HepG2 (cell line): ENCODE data around the gene TTC28. TPM values are rescaled to one million over a fixed set of nuclear protein-coding genes. Genes with fewer than 3 reads are reported as not detected.

Experiments
- BRD4 ChIP-seq: sonication (generic); formaldehyde crosslinking; IDR thresholded peaks from 2 replicates; pipeline ENCODE4 v1.4.0; 2020; ENCODE audit warnings: missing genetic modification reagents
- CCDC6 ChIP-seq: sonication (generic); formaldehyde crosslinking; IDR thresholded peaks from 2 replicates; pipeline ENCODE4 v1.8.1; 2022; ENCODE audit warnings: mild to moderate bottlenecking, missing genetic modification reagents, moderate library complexity
- CHCHD3 ChIP-seq: sonication (generic); formaldehyde crosslinking; IDR thresholded peaks from 2 replicates; pipeline ENCODE4 v1.8.0; 2022; ENCODE audit warnings: mild to moderate bottlenecking, missing genetic modification reagents, moderate library complexity
- FOSL1 ChIP-seq: sonication (generic); formaldehyde crosslinking; IDR thresholded peaks from 2 replicates; pipeline ENCODE4 v1.9.0; 2021; ENCODE audit warnings: missing genetic modification reagents, borderline replicate concordance
- FOXC1 ChIP-seq: sonication (generic); formaldehyde crosslinking; IDR thresholded peaks from 2 replicates; pipeline ENCODE4 v1.8.0; 2022; ENCODE audit warnings: mild to moderate bottlenecking, missing genetic modification reagents, borderline replicate concordance
- FOXJ3 ChIP-seq: sonication (generic); formaldehyde crosslinking; IDR thresholded peaks from 2 replicates; pipeline ENCODE4 v1.4.0; 2020; ENCODE audit warnings: missing genetic modification reagents, mild to moderate bottlenecking, borderline replicate concordance
- KLF6 ChIP-seq: IDR thresholded peaks from 2 replicates; pipeline ENCODE4 v1.8.0; 2016; ENCODE audit warnings: missing biosample characterization, missing genetic modification reagents
- NCOA1 ChIP-seq: sonication (generic); formaldehyde crosslinking; IDR thresholded peaks from 2 replicates; pipeline ENCODE4 v1.9.0; 2021; ENCODE audit warnings: missing genetic modification reagents
- NFKBIZ ChIP-seq: IDR thresholded peaks from 2 replicates; pipeline ENCODE4 v1.6.1; 2018; ENCODE audit warnings: missing genetic modification reagents, missing compliant biosample characterization
- POLR2G ChIP-seq: fragments of 200-400 bp; formaldehyde crosslinking; IDR thresholded peaks from 2 replicates; pipeline ENCODE4 v1.6.1; 2018; ENCODE audit warnings: mild to moderate bottlenecking, low read depth, low read length, moderate library complexity
- SETDB1 ChIP-seq: sonication (generic); formaldehyde crosslinking; IDR thresholded peaks from 2 replicates; pipeline ENCODE4 v1.5.1; 2020; ENCODE audit warnings: missing genetic modification reagents, mild to moderate bottlenecking, borderline replicate concordance
- SMARCC2 ChIP-seq: fragments of 450-650 bp; IDR thresholded peaks from 2 replicates; pipeline ENCODE4 v1.6.1; 2017; ENCODE audit warnings: antibody characterized with exemption, mild to moderate bottlenecking
- STAT5B ChIP-seq: sonication (generic); formaldehyde crosslinking; IDR thresholded peaks from 2 replicates; pipeline ENCODE4 v1.4.0; 2020; ENCODE audit warnings: missing genetic modification reagents
- SYNCRIP ChIP-seq: fragments of 200-400 bp; formaldehyde crosslinking; IDR thresholded peaks from 2 replicates; pipeline ENCODE4 v1.6.1; 2018; ENCODE audit warnings: mild to moderate bottlenecking, low read depth, low read length; ENCODE audit not compliant: insufficient read depth
- TARDBP ChIP-seq: sonication (generic); formaldehyde crosslinking; IDR thresholded peaks from 2 replicates; pipeline ENCODE4 v1.8.0; 2022; ENCODE audit warnings: mild to moderate bottlenecking, missing genetic modification reagents
- THYN1 ChIP-seq: sonication (generic); formaldehyde crosslinking; IDR thresholded peaks from 2 replicates; pipeline ENCODE4 v1.8.1; 2023; ENCODE audit warnings: low read depth, mild to moderate bottlenecking, moderate library complexity, missing genetic modification reagents, borderline replicate concordance
- TOE1 ChIP-seq: sonication (generic); formaldehyde crosslinking; IDR thresholded peaks from 2 replicates; pipeline ENCODE4 v1.4.0; 2020; ENCODE audit warnings: mild to moderate bottlenecking, missing genetic modification reagents
- ZNF121 ChIP-seq: sonication (generic); formaldehyde crosslinking; IDR thresholded peaks from 2 replicates; pipeline ENCODE4 v1.5.0; 2020; ENCODE audit warnings: mild to moderate bottlenecking, missing genetic modification reagents
- ZNF354B ChIP-seq: sonication (generic); formaldehyde crosslinking; IDR thresholded peaks from 2 replicates; pipeline ENCODE4 v1.8.0; 2022; ENCODE audit warnings: mild to moderate bottlenecking, missing genetic modification reagents
- ZNF670 ChIP-seq: sonication (generic); formaldehyde crosslinking; IDR thresholded peaks from 2 replicates; pipeline ENCODE4 v1.8.0; 2022; ENCODE audit warnings: mild to moderate bottlenecking, missing genetic modification reagents, borderline replicate concordance
- ZNF749 ChIP-seq: sonication (generic); formaldehyde crosslinking; IDR thresholded peaks from 2 replicates; pipeline ENCODE4 v1.8.0; 2022; ENCODE audit warnings: mild to moderate bottlenecking, missing genetic modification reagents, moderate library complexity, borderline replicate concordance
- ZNF780A ChIP-seq: sonication (generic); formaldehyde crosslinking; IDR thresholded peaks from 2 replicates; pipeline ENCODE4 v1.8.0; 2022; ENCODE audit warnings: mild to moderate bottlenecking, missing genetic modification reagents, moderate library complexity
- ZNF879 ChIP-seq: sonication (generic); formaldehyde crosslinking; IDR thresholded peaks from 2 replicates; pipeline ENCODE4 v1.8.1; 2023; ENCODE audit warnings: missing genetic modification reagents
- ZSCAN9 ChIP-seq: IDR thresholded peaks from 2 replicates; pipeline ENCODE4 v1.6.1; 2016; ENCODE audit warnings: borderline replicate concordance
- polyA plus RNA-seq, 8 experiments: library from polyadenylated mRNA; depleted of rRNA in 3 of 8; stranded (reverse) in 7 of 8; unstranded in 1 of 8; fragments of >200 nt; fragmentation: Illumina TruSeq in 4 of 8; extraction: Trizol in 4 of 8; gene quantifications; 2 replicates each; pipeline versions ENCODE4 v1.2.1 to v1.2.3, GENCODE V29; 2011 to 2016; ENCODE audit warnings: low read depth in 4 of 8, missing spikeins in 1 of 8, mixed read lengths in 1 of 8; ENCODE audit not compliant: insufficient read depth in 1 of 8
- total RNA-seq, 5 experiments: library from RNA; depleted of rRNA; stranded (reverse); fragments of >200 nt; fragmentation: Illumina TruSeq; extraction: Trizol; gene quantifications; 2 replicates each; pipeline ENCODE4 v1.2.3, GENCODE V29; 2016; ENCODE audit warnings: low read depth in 1 of 5
- TF ChIP-seq, protein P1 (sequence below): sonication (generic); formaldehyde crosslinking; IDR thresholded peaks from 2 replicates; pipeline ENCODE4 v1.4.0; 2020; ENCODE audit warnings: mild to moderate bottlenecking, low read depth, missing genetic modification reagents
- TF ChIP-seq, protein P2 (sequence below): sonication (generic); formaldehyde crosslinking; IDR thresholded peaks from 2 replicates; pipeline ENCODE4 v1.8.1; 2023; ENCODE audit warnings: mild to moderate bottlenecking, missing genetic modification reagents
- TF ChIP-seq, protein P3 (sequence below): sonication (generic); formaldehyde crosslinking; IDR thresholded peaks from 2 replicates; pipeline ENCODE4 v1.9.0; 2021; ENCODE audit warnings: missing genetic modification reagents, borderline replicate concordance

TTC28 gene
- total and polyA plus RNA-seq, 2 of the 13 experiments (the other 11 are each of a cell fraction or from before 2014, with no cell fraction given): 4.2 to 13.1 TPM

DNA sequence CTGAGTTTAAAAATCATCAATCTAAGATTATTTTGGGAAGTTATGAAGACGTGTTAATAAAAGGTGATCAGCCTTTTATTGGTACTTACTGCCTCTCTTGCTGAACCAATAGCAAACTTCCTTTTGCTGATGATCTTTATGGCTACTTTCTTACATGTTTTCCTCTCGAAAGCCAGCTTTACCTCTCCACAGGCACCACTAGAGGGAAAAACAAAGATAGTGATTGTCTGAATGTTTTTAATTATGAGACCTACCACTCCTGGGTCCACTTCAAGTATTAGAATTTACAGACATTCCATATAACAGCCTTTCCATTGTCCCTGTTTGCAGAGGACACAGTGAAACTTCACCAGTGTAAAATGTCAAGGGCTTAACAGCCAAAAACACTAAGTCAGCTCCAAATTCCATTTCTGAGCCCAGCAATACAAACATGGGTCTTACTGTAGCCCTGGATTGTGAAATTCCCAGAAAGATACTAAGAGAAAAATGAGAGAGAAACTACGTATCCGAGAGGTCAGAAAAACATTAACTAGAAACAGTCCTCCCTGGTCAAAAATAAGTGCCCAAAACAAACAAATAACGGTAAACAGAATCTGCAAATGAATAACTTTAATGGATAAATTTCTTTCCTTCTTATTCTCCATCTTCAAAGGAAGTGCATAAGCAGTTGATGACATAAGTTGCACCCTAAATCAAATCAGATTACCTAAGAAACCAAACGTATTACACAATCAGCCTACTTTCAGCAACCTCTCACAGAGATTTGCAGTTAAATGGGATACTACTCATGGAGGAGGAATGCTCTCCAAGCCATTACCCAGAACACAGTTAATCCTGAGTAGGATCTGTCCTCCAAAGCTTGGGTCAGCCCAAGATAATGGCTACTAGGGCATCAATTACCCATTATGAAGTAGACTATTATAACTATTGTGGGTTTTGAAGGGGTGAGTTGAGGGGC is 32.5 kb upstream of the TTC28 start (continued):
- TF ChIP-seq ZSCAN9 (CRISPR knock-in tag) (no peak; the same call in 1 of the 2 replicates), SMARCC2 (no peak), NFKBIZ (CRISPR knock-in tag) (no peak), ZNF354B (no peak), ZNF780A (CRISPR knock-in tag) (no peak), FOSL1 (CRISPR knock-in tag) (no peak), FOXC1 (no peak), TARDBP (CRISPR knock-in tag) (peak; percentile 59; the same call in 1 of the 2 replicates), SYNCRIP (no peak), CHCHD3 (CRISPR knock-in tag) (no peak), NCOA1 (CRISPR knock-in tag) (no peak), ZNF749 (CRISPR knock-in tag) (no peak), SETDB1 (CRISPR knock-in tag) (no peak), ZNF670 (CRISPR knock-in tag) (no peak), POLR2G (no peak), KLF6 (CRISPR knock-in tag) (0 out of 2 replicates have a peak, but pooled peaks have one; percentile 33), TOE1 (CRISPR knock-in tag) (no peak), FOXJ3 (CRISPR knock-in tag) (peak; percentile 49; the same call in 1 of the 2 replicates), STAT5B (CRISPR knock-in tag) (no peak), THYN1 (CRISPR knock-in tag) (no peak), ZNF121 (CRISPR knock-in tag) (no peak), ZNF879 (CRISPR knock-in tag) (no peak), CCDC6 (CRISPR knock-in tag) (no peak), BRD4 (CRISPR knock-in tag) (no peak)
- TF ChIP-seq, protein P1, sequence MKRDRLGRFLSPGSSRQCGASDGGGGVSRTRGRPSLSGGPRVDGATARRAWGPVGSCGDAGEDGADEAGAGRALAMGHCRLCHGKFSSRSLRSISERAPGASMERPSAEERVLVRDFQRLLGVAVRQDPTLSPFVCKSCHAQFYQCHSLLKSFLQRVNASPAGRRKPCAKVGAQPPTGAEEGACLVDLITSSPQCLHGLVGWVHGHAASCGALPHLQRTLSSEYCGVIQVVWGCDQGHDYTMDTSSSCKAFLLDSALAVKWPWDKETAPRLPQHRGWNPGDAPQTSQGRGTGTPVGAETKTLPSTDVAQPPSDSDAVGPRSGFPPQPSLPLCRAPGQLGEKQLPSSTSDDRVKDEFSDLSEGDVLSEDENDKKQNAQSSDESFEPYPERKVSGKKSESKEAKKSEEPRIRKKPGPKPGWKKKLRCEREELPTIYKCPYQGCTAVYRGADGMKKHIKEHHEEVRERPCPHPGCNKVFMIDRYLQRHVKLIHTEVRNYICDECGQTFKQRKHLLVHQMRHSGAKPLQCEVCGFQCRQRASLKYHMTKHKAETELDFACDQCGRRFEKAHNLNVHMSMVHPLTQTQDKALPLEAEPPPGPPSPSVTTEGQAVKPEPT (CRISPR knock-in tag): no peak
- TF ChIP-seq, protein P2, sequence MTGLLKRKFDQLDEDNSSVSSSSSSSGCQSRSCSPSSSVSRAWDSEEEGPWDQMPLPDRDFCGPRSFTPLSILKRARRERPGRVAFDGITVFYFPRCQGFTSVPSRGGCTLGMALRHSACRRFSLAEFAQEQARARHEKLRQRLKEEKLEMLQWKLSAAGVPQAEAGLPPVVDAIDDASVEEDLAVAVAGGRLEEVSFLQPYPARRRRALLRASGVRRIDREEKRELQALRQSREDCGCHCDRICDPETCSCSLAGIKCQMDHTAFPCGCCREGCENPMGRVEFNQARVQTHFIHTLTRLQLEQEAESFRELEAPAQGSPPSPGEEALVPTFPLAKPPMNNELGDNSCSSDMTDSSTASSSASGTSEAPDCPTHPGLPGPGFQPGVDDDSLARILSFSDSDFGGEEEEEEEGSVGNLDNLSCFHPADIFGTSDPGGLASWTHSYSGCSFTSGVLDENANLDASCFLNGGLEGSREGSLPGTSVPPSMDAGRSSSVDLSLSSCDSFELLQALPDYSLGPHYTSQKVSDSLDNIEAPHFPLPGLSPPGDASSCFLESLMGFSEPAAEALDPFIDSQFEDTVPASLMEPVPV (CRISPR knock-in tag): no peak; the same call in 1 of the 2 replicates
- TF ChIP-seq, protein P3, sequence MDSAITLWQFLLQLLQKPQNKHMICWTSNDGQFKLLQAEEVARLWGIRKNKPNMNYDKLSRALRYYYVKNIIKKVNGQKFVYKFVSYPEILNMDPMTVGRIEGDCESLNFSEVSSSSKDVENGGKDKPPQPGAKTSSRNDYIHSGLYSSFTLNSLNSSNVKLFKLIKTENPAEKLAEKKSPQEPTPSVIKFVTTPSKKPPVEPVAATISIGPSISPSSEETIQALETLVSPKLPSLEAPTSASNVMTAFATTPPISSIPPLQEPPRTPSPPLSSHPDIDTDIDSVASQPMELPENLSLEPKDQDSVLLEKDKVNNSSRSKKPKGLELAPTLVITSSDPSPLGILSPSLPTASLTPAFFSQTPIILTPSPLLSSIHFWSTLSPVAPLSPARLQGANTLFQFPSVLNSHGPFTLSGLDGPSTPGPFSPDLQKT (CRISPR knock-in tag): no peak
